HepG2 (cell line): ENCODE results near the gene SLC25A22. TPM values are rescaled to one million over a fixed set of nuclear protein-coding genes. Genes with fewer than 3 reads are reported as not detected.
A peak's percentile ranks its signal among the peaks of the same experiment; 100 is the strongest.

Experiments used
- HOXA9 ChIP-seq: sonication (generic); formaldehyde crosslinking; IDR thresholded peaks from 2 replicates; pipeline ENCODE4 v1.8.1; 2022; ENCODE audit warnings: missing genetic modification reagents, mild to moderate bottlenecking, moderate library complexity, borderline replicate concordance
- KDM5A ChIP-seq: fragments of 200-600 bp; sonication (generic); IDR thresholded peaks from 2 replicates; pipeline ENCODE4 v1.7.0; 2018; ENCODE audit warnings: antibody characterized with exemption, mild to moderate bottlenecking, low read length, borderline replicate concordance
- MNT ChIP-seq: fragments of 450-650 bp; IDR thresholded peaks from 2 replicates; pipeline ENCODE4 v1.6.1; 2016
- STAT5B ChIP-seq: sonication (generic); formaldehyde crosslinking; IDR thresholded peaks from 2 replicates; pipeline ENCODE4 v1.4.0; 2020; ENCODE audit warnings: missing genetic modification reagents
- ZNF652 ChIP-seq: IDR thresholded peaks from 2 replicates; pipeline ENCODE4 v1.6.1; 2016; ENCODE audit warnings: low read depth, borderline replicate concordance
- ZNF687 ChIP-seq: sonication (generic); formaldehyde crosslinking; IDR thresholded peaks from 2 replicates; pipeline ENCODE4 v1.5.1; 2020; ENCODE audit warnings: mild to moderate bottlenecking, missing genetic modification reagents, moderate library complexity
- polyA plus RNA-seq, 8 experiments: library from polyadenylated mRNA; depleted of rRNA in 3 of 8; stranded (reverse) in 7 of 8; unstranded in 1 of 8; fragments of >200 nt; fragmentation: Illumina TruSeq in 4 of 8; extraction: Trizol in 4 of 8; gene quantifications; 2 replicates each; pipeline versions ENCODE4 v1.2.1 to v1.2.3, GENCODE V29; 2011 to 2016; ENCODE audit warnings: low read depth in 4 of 8, missing spikeins in 1 of 8, mixed read lengths in 1 of 8; ENCODE audit not compliant: insufficient read depth in 1 of 8
- total RNA-seq, 5 experiments: library from RNA; depleted of rRNA; stranded (reverse); fragments of >200 nt; fragmentation: Illumina TruSeq; extraction: Trizol; gene quantifications; 2 replicates each; pipeline ENCODE4 v1.2.3, GENCODE V29; 2016; ENCODE audit warnings: low read depth in 1 of 5

Gene SLC25A22
- total and polyA plus RNA-seq, 2 of the 13 experiments (the other 11 are each of a cell fraction or from before 2014, with no cell fraction given), result 12.4 to 19.2 TPM

GRCh38 chr11:842370-843002 is 44.4 kb upstream of the SLC25A22 start, which contains the start of the genes POLR2L and TSPAN4 (continued):
- peak; percentile 67 for TF ChIP-seq ZNF687 (CRISPR knock-in tag)
- TF ChIP-seq ZNF652 (CRISPR knock-in tag), result no peak
- peak; percentile 74; the same call in 1 of the 2 replicates for TF ChIP-seq KDM5A
- no peak for TF ChIP-seq STAT5B (CRISPR knock-in tag)
- no peak for TF ChIP-seq MNT
- TF ChIP-seq HOXA9 (CRISPR knock-in tag), result peak; percentile 78
- TF ChIP-seq, all 625 proteins: peak for 204
